IPS-20b (cell line): Measurements from ENCODE around the gene SPG7.

Experiments
- H3K27ac ChIP-seq: one replicate; pipeline ENCODE4 v1.5.1; 2013; ENCODE audit warnings: low read length
- H3K27me3 ChIP-seq: 2 replicates; pipeline ENCODE4 v1.6.1; 2013; ENCODE audit warnings: mild to moderate bottlenecking, low read length, inconsistent platforms; ENCODE audit not compliant: insufficient read depth
- H3K36me3 ChIP-seq: 2 replicates; pipeline ENCODE4 v1.6.1; 2013; ENCODE audit warnings: low read depth, mild to moderate bottlenecking, inconsistent platforms, low read length, moderate library complexity; ENCODE audit not compliant: insufficient read depth
- H3K4me1 ChIP-seq: 2 replicates; pipeline ENCODE4 v1.6.1; 2013; ENCODE audit warnings: mild to moderate bottlenecking, control low read depth, inconsistent platforms, low read length, moderate library complexity; ENCODE audit not compliant: insufficient read depth
- H3K4me3 ChIP-seq: 2 replicates; pipeline ENCODE4 v1.5.1; 2013; ENCODE audit warnings: mild to moderate bottlenecking, low read length, inconsistent platforms
- H3K9ac ChIP-seq: 2 replicates; pipeline ENCODE4 v1.6.1; 2013; ENCODE audit warnings: low read depth, mild to moderate bottlenecking, inconsistent platforms, low read length, moderate library complexity
- H3K9me3 ChIP-seq: 2 replicates; pipeline ENCODE4 v1.6.1; 2013; ENCODE audit warnings: mild to moderate bottlenecking, low read depth, low read length, inconsistent platforms; ENCODE audit not compliant: insufficient read depth

The SPG7 gene

DNA sequence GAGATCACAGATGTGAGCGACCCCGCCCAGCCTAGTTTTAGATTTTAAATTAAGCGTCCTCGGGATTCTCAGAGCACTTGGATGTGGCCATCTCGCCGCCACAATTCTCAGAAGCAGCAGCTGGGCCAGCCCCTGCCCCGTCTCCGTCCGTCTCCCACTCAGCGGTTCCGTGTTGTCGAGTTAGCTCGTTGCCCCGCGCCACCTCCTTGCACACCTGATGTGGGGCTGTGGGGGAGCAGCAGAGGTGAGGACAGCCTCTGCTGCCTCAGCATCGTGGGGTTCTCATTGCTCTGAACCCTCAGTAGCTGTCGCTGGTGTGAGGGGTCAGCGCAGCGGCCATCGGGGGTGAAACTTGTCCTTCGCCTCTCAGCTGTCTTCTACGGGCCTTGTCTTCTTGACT, 44.1 kb downstream of the SPG7 start:
- Histone ChIP-seq H3K9ac (no peak overlapping the region), H3K4me1 (no peaks in the 10 kb centered on the region), H3K9me3 (no peaks in the 10 kb centered on the region), H3K4me3 (no peak overlapping the region), H3K27ac (no peak overlapping the region), H3K27me3 (no peaks in the 10 kb centered on the region), H3K36me3 (peaks cover 88% of the 10 kb centered on the region)

DNA sequence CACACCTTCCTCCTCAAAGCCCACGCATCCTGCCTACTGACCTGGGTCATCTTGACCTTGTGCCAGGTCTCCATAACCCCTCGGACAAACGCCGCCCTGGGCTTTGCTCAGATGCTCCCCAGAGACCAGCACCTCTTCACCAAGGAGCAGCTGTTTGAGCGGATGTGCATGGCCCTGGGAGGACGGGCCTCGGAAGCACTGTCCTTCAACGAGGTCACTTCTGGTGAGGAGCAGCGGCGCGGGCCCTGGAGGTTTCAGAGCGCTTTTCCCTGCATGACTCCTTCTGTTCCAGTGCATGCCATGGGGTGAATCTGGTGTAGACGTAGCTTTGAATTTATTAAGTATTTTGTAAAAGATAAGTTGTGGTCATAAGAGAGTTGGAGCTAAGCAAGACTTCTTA, 44.7 kb downstream of the SPG7 start:
- no peaks in the 10 kb centered on the region for H3K27me3 ChIP-seq
- peaks cover 88% of the 10 kb centered on the region for H3K36me3 ChIP-seq

DNA sequence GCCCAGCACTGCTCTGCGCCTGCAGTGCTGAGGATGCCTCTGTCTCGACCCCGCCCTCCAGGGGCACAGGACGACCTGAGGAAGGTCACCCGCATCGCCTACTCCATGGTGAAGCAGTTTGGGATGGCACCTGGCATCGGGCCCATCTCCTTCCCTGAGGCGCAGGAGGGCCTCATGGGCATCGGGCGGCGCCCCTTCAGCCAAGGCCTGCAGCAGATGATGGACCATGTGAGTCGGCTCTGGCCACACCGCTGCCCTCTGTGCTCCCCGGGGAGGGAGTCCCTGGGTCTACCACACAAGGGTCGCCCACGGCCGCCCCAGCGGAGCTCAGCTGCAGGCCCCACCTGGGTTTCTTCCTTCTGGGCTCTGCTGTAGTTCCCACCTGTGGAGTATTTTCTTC, 45.5 kb downstream of the SPG7 start:
- no peaks in the 10 kb centered on the region for H3K4me1 ChIP-seq
- H3K27me3 ChIP-seq, result no peaks in the 10 kb centered on the region
- H3K27ac ChIP-seq, result no peak overlapping the region
- no peak overlapping the region for H3K9ac ChIP-seq
- no peaks in the 10 kb centered on the region for H3K9me3 ChIP-seq
- no peak overlapping the region for H3K4me3 ChIP-seq
- peaks cover 81% of the 10 kb centered on the region for H3K36me3 ChIP-seq

More for the DNA sequence above, 44.7 kb downstream of the SPG7 start:
- Histone ChIP-seq H3K27ac (no peak overlapping the region), H3K4me1 (no peaks in the 10 kb centered on the region), H3K9ac (no peak overlapping the region), H3K4me3 (no peak overlapping the region), H3K9me3 (no peaks in the 10 kb centered on the region)

DNA sequence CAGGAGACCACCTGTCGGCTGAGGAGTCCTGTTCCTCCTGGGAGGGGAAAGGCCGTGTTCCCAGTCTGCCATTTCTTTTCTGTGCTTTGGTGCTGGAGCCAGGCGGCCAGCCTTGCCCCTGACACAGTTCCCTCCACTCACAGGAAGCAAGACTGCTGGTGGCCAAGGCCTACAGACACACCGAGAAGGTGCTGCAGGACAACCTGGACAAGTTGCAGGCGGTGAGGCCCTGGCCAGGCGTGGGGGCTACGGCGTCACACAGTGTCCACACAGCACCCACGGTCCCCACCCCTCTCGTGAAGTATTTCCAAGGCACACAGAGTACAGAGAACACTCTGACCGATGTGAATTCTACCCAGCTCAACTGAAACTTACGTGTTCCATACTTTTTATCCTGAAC, 46.1 kb downstream of the SPG7 start:
- Histone ChIP-seq H3K4me3 (no peak overlapping the region), H3K9ac (no peak overlapping the region), H3K27me3 (no peaks in the 10 kb centered on the region), H3K9me3 (no peaks in the 10 kb centered on the region), H3K36me3 (peaks cover 75% of the 10 kb centered on the region), H3K4me1 (no peaks in the 10 kb centered on the region), H3K27ac (no peak overlapping the region)

DNA sequence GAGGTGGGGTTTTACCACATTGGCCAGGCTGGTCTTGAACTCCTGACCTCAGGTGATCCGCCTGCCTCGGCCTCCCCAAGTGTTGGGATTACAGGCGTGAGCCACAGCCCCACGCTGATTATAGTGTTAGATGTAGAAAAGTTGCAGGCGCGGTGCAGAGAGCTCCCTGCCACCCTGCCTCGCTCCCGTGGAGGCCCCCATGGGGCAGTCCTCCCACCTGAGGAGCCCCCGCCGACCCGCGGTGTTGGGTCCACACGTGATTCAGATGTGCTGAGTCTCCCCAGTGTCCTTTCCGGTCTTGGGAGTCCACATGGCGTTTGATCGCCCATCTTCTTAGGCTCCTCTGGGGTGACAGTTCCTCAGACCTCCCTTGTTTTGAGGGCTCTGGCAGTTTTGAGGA, 47.1 kb downstream of the SPG7 start:
- Histone ChIP-seq H3K4me3 (no peak overlapping the region), H3K4me1 (no peaks in the 10 kb centered on the region), H3K36me3 (peaks cover 68% of the 10 kb centered on the region), H3K27me3 (no peaks in the 10 kb centered on the region), H3K9me3 (no peaks in the 10 kb centered on the region), H3K27ac (no peak overlapping the region), H3K9ac (no peak overlapping the region)

DNA sequence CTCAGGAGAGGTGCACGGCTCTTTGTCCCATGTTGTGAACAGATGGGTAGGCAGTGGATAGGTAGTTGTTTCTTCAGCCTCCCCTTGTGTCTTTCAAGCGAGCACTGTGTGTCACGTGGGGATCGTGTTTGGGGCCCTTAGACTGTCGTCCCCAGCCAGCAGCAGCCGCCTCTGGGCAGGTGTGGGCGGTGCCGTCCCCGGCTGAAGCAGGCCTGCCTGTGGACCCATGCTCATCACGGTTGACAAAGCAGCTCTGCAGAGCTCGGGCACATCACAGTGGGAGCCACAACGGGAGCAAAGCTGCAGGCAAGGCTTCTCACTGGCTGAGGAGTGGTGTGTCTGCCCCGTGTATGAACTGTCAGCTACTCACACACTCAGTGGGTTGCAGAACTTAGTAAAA, 47.6 kb downstream of the SPG7 start:
- Histone ChIP-seq H3K27ac (no peak overlapping the region), H3K4me3 (no peak overlapping the region), H3K36me3 (peaks cover 63% of the 10 kb centered on the region), H3K9me3 (no peaks in the 10 kb centered on the region), H3K9ac (no peak overlapping the region), H3K27me3 (no peaks in the 10 kb centered on the region), H3K4me1 (no peaks in the 10 kb centered on the region)

DNA sequence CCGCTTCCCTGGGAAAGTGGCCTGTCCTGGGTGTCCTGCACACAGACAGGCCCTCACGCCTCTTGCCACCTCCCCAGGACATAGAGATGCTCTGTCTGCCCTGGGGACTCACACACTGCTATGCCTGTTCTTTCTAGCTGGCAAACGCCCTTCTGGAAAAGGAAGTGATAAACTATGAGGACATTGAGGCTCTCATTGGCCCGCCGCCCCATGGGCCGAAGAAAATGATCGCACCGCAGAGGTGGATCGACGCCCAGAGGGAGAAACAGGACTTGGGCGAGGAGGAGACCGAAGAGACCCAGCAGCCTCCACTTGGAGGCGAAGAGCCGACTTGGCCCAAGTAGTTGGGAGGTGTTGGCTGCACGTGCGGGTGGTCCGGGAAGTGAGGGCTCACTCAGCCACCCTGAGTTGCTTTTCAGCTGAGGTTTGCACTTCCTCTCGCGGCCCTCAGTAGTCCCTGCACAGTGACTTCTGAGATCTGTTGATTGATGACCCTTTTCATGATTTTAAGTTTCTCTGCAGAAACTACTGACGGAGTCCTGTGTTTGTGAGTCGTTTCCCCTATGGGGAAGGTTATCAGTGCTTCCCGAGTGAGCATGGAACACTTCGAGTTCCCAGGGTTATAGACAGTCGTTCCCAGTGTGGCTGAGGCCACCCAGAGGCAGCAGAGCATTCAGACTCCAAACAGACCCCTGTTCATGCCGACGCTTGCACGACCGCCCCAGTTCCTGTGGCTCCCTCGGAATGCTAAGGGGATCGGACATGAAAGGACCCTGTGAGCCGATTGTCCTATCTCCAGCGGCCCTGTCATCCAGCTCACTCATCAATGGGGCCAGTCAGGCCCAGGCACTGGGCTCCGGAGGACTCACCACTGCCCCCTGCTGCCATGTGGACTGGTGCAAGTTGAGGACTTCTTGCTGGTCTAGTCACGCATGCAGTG, 48.8 kb downstream of the SPG7 start:
- no peak overlapping the region for H3K4me3 ChIP-seq
- H3K9me3 ChIP-seq, result no peaks in the 10 kb centered on the region
- peaks cover 60% of the 10 kb centered on the region for H3K36me3 ChIP-seq
- no peaks in the 10 kb centered on the region for H3K27me3 ChIP-seq
- H3K4me1 ChIP-seq, result no peaks in the 10 kb centered on the region; the same call in 1 of the 2 replicates
- peak overlapping the region; percentile 21; the same call in 1 of the 2 replicates for H3K9ac ChIP-seq
- no peak overlapping the region for H3K27ac ChIP-seq

DNA sequence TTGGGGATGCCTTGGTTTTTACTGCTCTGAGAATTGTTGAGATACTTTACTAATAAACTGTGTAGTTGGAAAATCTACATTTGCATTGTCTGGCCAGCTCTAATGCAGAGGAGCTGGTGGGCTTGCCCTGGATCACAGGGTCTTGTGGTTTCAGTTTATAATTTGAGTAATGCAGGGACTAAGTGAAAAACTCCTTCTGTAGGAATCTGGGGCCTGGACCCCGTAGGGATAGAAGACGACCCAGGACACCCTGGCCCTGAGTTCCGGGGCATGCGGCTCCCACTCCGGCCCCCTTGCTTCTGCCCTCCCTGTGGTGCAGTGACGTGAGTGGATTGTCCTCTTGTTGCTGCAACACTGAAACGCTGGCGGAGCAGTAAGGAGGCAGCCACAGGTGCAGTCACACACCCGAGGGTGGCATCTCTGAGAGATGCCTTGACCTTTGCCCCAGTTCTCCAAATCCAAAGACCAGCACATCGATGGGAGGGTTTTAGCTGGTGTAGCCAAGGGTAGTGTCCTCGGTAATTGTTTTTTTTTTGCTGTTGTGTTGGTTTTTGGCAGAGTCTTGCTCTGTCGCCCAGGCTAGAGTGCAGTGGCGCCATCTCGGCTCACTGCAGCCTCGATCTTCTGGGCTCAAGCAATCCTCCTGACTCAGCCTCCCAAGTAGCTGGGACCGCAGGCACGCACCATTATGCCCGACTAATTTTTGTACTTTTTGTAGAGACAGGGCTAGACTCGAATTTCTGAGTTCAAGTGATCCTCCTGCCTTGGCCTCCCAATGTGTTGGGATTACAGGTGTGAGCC, 49.7 kb downstream of the SPG7 start:
- Histone ChIP-seq H3K4me3 (no peak overlapping the region), H3K27me3 (no peaks in the 10 kb centered on the region), H3K9ac (no peak overlapping the region), H3K9me3 (no peaks in the 10 kb centered on the region), H3K27ac (no peak overlapping the region), H3K4me1 (peaks cover 5% of the 10 kb centered on the region; the same call in 1 of the 2 replicates), H3K36me3 (peaks cover 62% of the 10 kb centered on the region)

DNA sequence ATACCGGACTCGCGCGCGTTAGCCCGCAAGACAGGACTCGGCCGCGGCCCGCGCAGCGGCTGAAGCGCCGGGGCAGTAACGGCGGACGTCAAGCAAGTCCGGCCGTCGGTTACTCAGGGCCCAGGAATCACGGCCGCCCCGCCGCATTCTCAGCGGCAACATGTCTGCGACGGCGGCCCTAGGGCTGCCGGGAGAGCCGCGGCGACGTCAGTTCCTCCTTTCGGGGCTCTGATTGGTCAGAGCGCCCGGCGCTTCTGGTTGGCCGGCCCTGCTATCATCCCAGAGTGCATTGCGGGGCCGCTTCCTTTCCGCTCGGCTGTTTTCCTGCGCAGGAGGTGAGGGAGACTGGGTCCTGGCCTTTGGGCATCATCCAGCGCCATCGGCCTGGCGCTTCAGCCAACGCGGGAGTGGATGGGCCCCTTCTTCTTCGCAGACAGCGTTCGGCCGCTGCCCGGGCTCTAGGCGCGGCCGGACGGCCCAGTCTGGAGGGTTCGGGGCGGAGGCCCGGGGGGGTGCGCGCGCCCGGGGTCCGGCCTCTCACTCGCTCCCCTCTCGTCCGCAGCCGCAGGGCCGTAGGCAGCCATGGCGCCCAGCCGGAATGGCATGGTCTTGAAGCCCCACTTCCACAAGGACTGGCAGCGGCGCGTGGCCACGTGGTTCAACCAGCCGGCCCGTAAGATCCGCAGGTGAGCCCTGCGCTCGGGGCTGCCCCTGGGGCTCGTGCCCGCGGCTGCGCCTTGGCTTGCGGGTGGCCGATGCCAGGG, 52.4 kb downstream of the SPG7 start, which contains the start of gene RPL13:
TSS of gene RPL13 (plus strand) at position 305 of the 764 bp plus-strand sequence. CDS start at position 583, 278 bp downstream.
- Histone ChIP-seq H3K27ac (peak within 1 kb of the TSS; percentile 86), H3K27me3 (no peaks in the 10 kb centered on the region), H3K4me3 (peak within 1 kb of the TSS; percentile 91), H3K36me3 (peaks cover 59% of the 10 kb centered on the region), H3K9ac (peak within 1 kb of the TSS; percentile 98), H3K9me3 (no peaks in the 10 kb centered on the region), H3K4me1 (peaks cover 13% of the 10 kb centered on the region)

DNA sequence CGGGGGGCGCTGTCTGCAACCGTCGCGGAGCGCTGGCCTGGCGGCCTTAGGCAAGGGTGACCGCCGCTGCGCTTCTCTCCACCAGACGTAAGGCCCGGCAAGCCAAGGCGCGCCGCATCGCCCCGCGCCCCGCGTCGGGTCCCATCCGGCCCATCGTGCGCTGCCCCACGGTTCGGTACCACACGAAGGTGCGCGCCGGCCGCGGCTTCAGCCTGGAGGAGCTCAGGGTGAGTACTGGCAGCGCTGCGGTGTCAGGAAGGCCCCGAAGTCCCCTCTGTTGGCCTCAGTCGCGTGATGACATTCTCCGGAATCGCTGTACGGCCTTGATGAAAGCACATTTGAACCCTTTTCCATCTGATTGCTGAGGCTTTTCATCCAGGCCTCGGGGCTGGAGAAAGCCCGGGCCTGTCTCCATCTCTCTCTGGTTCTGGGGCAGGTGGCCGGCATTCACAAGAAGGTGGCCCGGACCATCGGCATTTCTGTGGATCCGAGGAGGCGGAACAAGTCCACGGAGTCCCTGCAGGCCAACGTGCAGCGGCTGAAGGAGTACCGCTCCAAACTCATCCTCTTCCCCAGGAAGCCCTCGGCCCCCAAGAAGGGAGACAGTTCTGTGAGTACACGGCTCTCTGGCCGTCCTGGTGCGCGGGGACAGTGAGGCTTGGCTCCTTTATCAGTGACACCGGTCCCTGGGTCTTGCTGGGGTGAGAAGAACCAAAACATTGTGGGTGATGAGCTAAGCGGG, 53.1 kb downstream of the SPG7 start:
- H3K27ac ChIP-seq, result peak overlapping the region; percentile 86
- peaks cover 51% of the 10 kb centered on the region for H3K36me3 ChIP-seq
- no peaks in the 10 kb centered on the region for H3K27me3 ChIP-seq
- H3K4me1 ChIP-seq, result peaks cover 13% of the 10 kb centered on the region
- H3K9me3 ChIP-seq, result no peaks in the 10 kb centered on the region
- H3K9ac ChIP-seq, result peak overlapping the region; percentile 98
- H3K4me3 ChIP-seq, result peak overlapping the region; percentile 91
